Measurements from ENCODE around the gene CKLF.

GRCh38 chr16:66604376-66605176 lies 52.2 kb downstream of the CKLF start, which contains the start of gene CMTM3:
- TF ChIP-seq GATA2 (IDR thresholded peaks at IDR 0.05; ENCODE audit: low read depth, low read length) (no peak), GATA3 (IDR thresholded peaks at IDR 0.05; ENCODE audit: low read depth, low read length) (no peak)
